DMS114 treated with DMSO at 0.1 percent for 48 hours (cell line): Measurements from ENCODE around the gene SUMO3.

ENCODE experiments used
- DNase-seq: peaks from one replicate; lab custom pipeline; 2025; ENCODE audit not compliant: unreplicated experiment; lab: John Stamatoyannopoulos, UW

SUMO3 gene

GRCh38 chr21:44831227-44831860, 13.5 kb upstream of the SUMO3 start:
- DNase-seq: no peak

GRCh38 chr21:44829507-44830092, 11.7 kb upstream of the SUMO3 start:
- DNase-seq: no peak

- no peak for DNase-seq
These were observed 10.6 kb upstream of the SUMO3 start for GRCh38 chr21:44828362-44829056.

- no peak for DNase-seq
These were observed 5.4 kb upstream of the SUMO3 start for GRCh38 chr21:44823179-44823660.

- DNase-seq: no peak
These were observed 4.8 kb upstream of the SUMO3 start for GRCh38 chr21:44822484-44823178.

- no peak for DNase-seq
These were observed 3.0 kb upstream of the SUMO3 start for GRCh38 chr21:44820851-44821250.

GRCh38 chr21:44819283-44820243, 1.7 kb upstream of the SUMO3 start:
- no peak for DNase-seq

GRCh38 chr21:44818640-44819011, 764 bp upstream of the SUMO3 start:
- DNase-seq: no peak

- DNase-seq: no peak
These were observed 369 bp downstream of the SUMO3 start for GRCh38 chr21:44817506-44817880.

GRCh38 chr21:44816761-44817505, 929 bp downstream of the SUMO3 start:
- DNase-seq: no peak

- no peak for DNase-seq
These were observed 1.8 kb downstream of the SUMO3 start for GRCh38 chr21:44815852-44816628.

GRCh38 chr21:44815225-44815624, 2.6 kb downstream of the SUMO3 start:
- no peak for DNase-seq

GRCh38 chr21:44814498-44815023, 3.3 kb downstream of the SUMO3 start:
- no peak for DNase-seq

GRCh38 chr21:44813727-44814126, 4.1 kb downstream of the SUMO3 start:
- DNase-seq: no peak

GRCh38 chr21:44813149-44813548, 4.7 kb downstream of the SUMO3 start:
- DNase-seq: no peak

GRCh38 chr21:44812640-44813039, 5.2 kb downstream of the SUMO3 start:
- DNase-seq: no peak

- no peak for DNase-seq
These were observed 7.1 kb downstream of the SUMO3 start for GRCh38 chr21:44810779-44811178.

GRCh38 chr21:44805859-44806258, 12.0 kb downstream of the SUMO3 start:
- DNase-seq: no peak

GRCh38 chr21:44805226-44805625, 12.6 kb downstream of the SUMO3 start:
- no peak for DNase-seq
